ENCODE data around the gene ERC1. TPM values are rescaled to one million over a fixed set of nuclear protein-coding genes. Genes with fewer than 3 reads are reported as not detected.
"Not testable (repeated sequence)": the region's sequence is repeated elsewhere in the genome, so short reads cannot be mapped to it uniquely, and the experiment has no call there.

The ERC1 gene
- total RNA-seq, 4 donors from 2014 or later, result 28.9 to 106 (median 43.6) TPM

DNA sequence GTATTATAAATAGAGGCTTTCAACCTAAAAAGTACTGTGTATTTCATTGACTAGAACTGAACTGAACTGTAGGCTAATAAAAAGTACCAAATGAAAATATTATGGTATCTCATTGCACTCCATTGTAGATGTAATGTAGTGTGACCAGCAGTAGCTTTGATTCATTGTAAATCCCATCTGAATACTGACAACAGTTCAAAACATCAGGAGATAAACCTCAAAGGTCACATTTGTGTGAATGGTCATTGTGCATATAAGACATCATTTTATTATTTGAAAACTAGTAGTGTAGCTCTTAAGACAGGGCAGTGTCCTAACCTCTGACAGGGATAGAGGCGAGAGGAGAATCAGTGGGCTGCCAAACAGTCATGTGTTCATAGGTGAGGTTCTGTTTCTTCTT, 316.8 kb downstream of the ERC1 start:
- no peak for DNase-seq
- intact Hi-C loops (cut with DNase I; ENCODE audit: low total_unique reads), result no loop called here
- Histone ChIP-seq H3K27ac (no peak overlapping the region), H3K36me3 (no peaks in the 10 kb centered on the region), H3K9me3 (no peaks in the 10 kb centered on the region), H3K27me3 (no peaks in the 10 kb centered on the region), H3K4me3 (no peak overlapping the region), H3K4me1 (peaks cover 0 to 5% of the 10 kb centered on the region in 2 donors)
- TF ChIP-seq, protein P1, sequence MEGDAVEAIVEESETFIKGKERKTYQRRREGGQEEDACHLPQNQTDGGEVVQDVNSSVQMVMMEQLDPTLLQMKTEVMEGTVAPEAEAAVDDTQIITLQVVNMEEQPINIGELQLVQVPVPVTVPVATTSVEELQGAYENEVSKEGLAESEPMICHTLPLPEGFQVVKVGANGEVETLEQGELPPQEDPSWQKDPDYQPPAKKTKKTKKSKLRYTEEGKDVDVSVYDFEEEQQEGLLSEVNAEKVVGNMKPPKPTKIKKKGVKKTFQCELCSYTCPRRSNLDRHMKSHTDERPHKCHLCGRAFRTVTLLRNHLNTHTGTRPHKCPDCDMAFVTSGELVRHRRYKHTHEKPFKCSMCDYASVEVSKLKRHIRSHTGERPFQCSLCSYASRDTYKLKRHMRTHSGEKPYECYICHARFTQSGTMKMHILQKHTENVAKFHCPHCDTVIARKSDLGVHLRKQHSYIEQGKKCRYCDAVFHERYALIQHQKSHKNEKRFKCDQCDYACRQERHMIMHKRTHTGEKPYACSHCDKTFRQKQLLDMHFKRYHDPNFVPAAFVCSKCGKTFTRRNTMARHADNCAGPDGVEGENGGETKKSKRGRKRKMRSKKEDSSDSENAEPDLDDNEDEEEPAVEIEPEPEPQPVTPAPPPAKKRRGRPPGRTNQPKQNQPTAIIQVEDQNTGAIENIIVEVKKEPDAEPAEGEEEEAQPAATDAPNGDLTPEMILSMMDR (IDR thresholded peaks at IDR 0.05), result no peak
- no peak for TF ChIP-seq POLR2A (IDR thresholded peaks at IDR 0.05)

DNA sequence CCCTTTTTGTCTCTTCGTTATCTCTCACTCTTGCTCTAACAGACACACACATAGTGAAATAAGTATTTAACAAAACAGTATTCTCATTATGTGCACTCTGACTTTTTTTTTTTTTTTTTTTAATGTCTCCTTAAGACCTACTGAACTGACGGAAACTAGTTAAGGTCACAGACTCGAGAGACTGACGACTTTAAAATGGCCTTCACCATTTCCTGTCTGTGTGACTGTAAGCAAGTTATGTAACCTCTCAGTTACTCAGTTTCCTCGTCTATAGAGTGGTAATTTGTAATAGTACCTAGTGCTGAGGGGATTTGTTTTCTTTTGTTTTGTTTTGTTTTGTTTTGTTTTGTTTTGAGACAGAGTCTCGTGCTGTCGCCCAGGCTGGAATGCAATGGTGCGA, 318.6 kb downstream of the ERC1 start:
- DNase-seq, result no peak
- intact Hi-C loops (cut with DNase I; ENCODE audit: low total_unique reads), result no loop called here
- H3K9me3 ChIP-seq, result peaks cover 0 to 10% of the 10 kb centered on the region in 2 donors

DNA sequence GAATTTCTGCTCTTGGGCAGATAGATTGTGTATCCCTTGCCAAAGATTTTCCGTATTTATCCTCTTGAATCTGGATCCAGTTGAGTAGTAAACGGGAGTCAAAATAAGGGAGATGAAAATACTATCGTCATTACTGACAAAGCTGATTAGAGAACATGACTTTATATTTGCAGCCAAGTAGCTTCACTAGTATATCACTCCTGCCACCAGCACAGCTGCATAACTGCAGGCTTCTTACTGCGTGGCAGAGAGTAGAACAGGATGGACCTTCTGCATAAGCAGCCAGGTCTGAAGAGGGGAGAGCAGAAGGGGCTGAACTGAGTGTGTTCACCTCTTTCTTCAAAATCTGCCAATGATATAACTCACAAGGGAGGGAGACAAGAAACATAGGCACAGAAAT, 319.6 kb downstream of the ERC1 start:
- DNase-seq, result no peak
- intact Hi-C loops (cut with DNase I; ENCODE audit: low total_unique reads), result no loop called here
- Histone ChIP-seq H3K4me1 (peaks cover 0 to 5% of the 10 kb centered on the region in 2 donors), H3K4me3 (no peak overlapping the region), H3K36me3 (no peaks in the 10 kb centered on the region), H3K27ac (no peak overlapping the region), H3K9me3 (peaks cover 0 to 10% of the 10 kb centered on the region in 2 donors), H3K27me3 (no peaks in the 10 kb centered on the region)
- TF ChIP-seq, protein P1 (IDR thresholded peaks at IDR 0.05), result no peak
- TF ChIP-seq POLR2A (IDR thresholded peaks at IDR 0.05), result no peak

More for the DNA sequence above, 318.6 kb downstream of the ERC1 start:
- TF ChIP-seq POLR2A (IDR thresholded peaks at IDR 0.05), result no peak
- Histone ChIP-seq H3K27me3 (no peaks in the 10 kb centered on the region), H3K36me3 (no peaks in the 10 kb centered on the region), H3K4me1 (peaks cover 0 to 5% of the 10 kb centered on the region in 2 donors), H3K4me3 (no peak overlapping the region), H3K27ac (no peak overlapping the region)

DNA sequence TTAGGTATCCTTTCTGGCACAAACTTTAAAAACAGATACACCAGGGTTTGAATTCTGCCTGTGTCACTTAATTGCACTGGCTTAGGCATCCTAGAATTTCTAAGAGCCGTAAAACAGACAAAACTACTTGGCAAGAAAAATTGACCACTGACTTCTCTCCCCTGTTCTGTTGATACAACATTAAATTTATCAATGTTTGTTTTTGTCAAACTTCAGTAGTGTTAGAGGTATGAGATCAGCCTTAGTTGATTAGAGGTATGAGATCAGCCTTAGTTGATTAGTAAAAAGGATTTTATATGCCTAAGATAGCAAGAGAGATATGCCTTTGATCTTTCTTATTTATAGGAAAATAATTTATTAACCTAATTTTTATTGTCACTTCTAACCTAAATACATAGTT, 320.1 kb downstream of the ERC1 start:
- DNase-seq, result no peak
- Histone ChIP-seq H3K9me3 (peaks cover 0 to 10% of the 10 kb centered on the region in 2 donors), H3K4me3 (no peak overlapping the region), H3K27me3 (no peaks in the 10 kb centered on the region), H3K36me3 (no peaks in the 10 kb centered on the region), H3K4me1 (peaks cover 0 to 5% of the 10 kb centered on the region in 2 donors), H3K27ac (no peak overlapping the region)
- intact Hi-C loops (cut with DNase I; ENCODE audit: low total_unique reads), result no loop called here
- no peak for TF ChIP-seq POLR2A (IDR thresholded peaks at IDR 0.05)
- TF ChIP-seq, protein P1 (IDR thresholded peaks at IDR 0.05), result no peak

DNA sequence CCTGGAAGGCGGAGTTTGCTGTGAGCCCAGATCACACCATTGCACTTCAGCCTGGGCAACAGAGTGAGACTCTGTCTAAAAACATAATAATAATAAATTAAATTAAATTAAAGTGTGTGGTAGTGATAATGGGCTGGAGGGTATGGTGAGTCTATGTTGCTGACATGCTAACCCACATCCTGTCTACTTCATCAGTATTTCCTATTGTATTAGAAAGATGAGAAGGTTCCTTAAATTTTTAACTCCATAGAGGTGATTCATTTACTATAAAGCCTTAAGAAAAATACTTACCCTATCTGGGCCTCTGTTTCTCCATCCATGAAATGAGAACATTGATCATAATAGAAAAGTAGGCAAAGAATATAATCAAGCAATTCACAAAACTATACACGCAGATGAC, 322.9 kb downstream of the ERC1 start:
- Histone ChIP-seq H3K27me3 (no peaks in the 10 kb centered on the region), H3K9me3 (peaks cover 0 to 10% of the 10 kb centered on the region in 2 donors), H3K27ac (no peak overlapping the region), H3K4me1 (peaks cover 3 to 13% of the 10 kb centered on the region in 2 donors), H3K4me3 (no peak overlapping the region), H3K36me3 (no peaks in the 10 kb centered on the region)
- no peak for DNase-seq
- intact Hi-C loops (cut with DNase I; ENCODE audit: low total_unique reads), result no loop called here
- TF ChIP-seq POLR2A (IDR thresholded peaks at IDR 0.05), result no peak
- TF ChIP-seq, protein P1 (IDR thresholded peaks at IDR 0.05), result no peak

DNA sequence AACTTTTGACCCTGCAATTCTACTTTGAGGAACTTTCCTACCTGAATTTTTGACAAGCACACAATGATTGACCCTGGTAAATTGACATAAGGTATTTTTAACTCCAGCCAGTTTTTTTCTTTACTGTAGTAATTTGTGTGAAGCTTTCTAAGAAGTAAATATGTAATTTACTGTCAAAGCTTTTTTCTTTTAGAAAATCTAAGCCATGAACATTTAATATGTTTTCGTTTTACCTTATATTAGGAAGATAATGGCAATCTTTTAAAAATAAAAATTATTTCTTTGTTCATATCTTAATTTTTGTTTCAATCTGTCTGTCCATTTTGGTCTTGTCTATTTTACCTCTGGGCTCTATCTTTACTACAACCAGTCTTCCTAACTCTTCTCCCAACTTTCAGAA, 323.5 kb downstream of the ERC1 start:
- TF ChIP-seq, protein P1 (IDR thresholded peaks at IDR 0.05), result no peak
- TF ChIP-seq POLR2A (IDR thresholded peaks at IDR 0.05), result no peak
- no peak overlapping the region for H3K27ac ChIP-seq
- H3K4me1 ChIP-seq, result peaks cover 6 to 20% of the 10 kb centered on the region in 2 donors
- H3K9me3 ChIP-seq, result peaks cover 0 to 10% of the 10 kb centered on the region in 2 donors
- no peak overlapping the region for H3K4me3 ChIP-seq
- no peak for DNase-seq
- intact Hi-C loops (cut with DNase I; ENCODE audit: low total_unique reads), result no loop called here
- no peaks in the 10 kb centered on the region for H3K36me3 ChIP-seq
- no peaks in the 10 kb centered on the region for H3K27me3 ChIP-seq

DNA sequence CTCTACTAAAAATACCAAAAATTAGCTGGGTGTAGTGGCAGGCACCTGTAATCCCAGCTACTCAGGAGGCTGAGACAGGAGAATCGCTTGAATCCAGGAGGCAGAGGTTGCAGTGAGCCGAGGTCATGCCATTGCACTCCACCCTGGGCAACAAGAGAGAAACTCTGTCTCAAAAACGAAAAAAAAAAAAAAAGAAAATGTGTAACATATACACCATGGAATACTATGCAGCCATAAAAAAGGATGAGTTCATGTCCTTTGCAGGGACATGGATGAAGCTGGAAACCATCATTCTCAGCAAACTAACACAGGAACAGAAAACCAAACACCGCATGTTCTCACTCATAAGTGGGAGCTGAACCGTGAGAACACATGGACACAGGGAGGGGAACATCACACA, 326.0 kb downstream of the ERC1 start:
- H3K4me3 ChIP-seq; H3K27ac ChIP-seq; intact Hi-C loops (cut with DNase I; ENCODE audit: low total_unique reads); H3K36me3 ChIP-seq; H3K27me3 ChIP-seq; DNase-seq: not testable (repeated sequence)
- H3K4me1 ChIP-seq, result peaks cover 6 to 17% of the 10 kb centered on the region in 2 donors
- H3K9me3 ChIP-seq, result peaks cover 0 to 10% of the 10 kb centered on the region in 2 donors

Measured in uterus (tissue), 4 donors.